Activated CD8-positive, alpha-beta memory T cell treated with anti-CD3 and anti-CD28 coated beads for 48 hours (primary cell): Measurements from ENCODE around the gene TRIML2.

Source experiments
- DNase-seq, 3 experiments: peaks; one replicate each; pipeline ENCODE4 v3.0.0-alpha.2; 2020; ENCODE audit warnings: low read depth in 2 of 3, low spot score in 2 of 3

Gene TRIML2

GRCh38 chr4:188109157-188109755, at the start of gene TRIML2:
TRIML2 (minus strand) TSS chr4:188109603; CDS start chr4:188105368, 4,235 bp downstream.
- DNase-seq: no peak

- no peak for DNase-seq
Measured at GRCh38 chr4:188158336-188158735, 48.9 kb upstream of the TRIML2 start.

- DNase-seq: no peak
Measured at GRCh38 chr4:188154668-188155405, 45.4 kb upstream of the TRIML2 start.

GRCh38 chr4:188147776-188148175, 38.4 kb upstream of the TRIML2 start:
- no peak for DNase-seq

GRCh38 chr4:188147176-188147575, 37.8 kb upstream of the TRIML2 start:
- DNase-seq: no peak

- no peak for DNase-seq
Measured at GRCh38 chr4:188146618-188147017, 37.2 kb upstream of the TRIML2 start.

- no peak for DNase-seq
Measured at GRCh38 chr4:188145601-188146000, 36.2 kb upstream of the TRIML2 start.

GRCh38 chr4:188143731-188144130, 34.3 kb upstream of the TRIML2 start:
- no peak for DNase-seq

GRCh38 chr4:188139671-188140070, 30.3 kb upstream of the TRIML2 start:
- DNase-seq: no peak

GRCh38 chr4:188139141-188139540, 29.7 kb upstream of the TRIML2 start, which contains the start of gene TRIML1:
TRIML1 (plus strand) TSS chr4:188139441; CDS start chr4:188139559, 118 bp downstream.
- DNase-seq: no peak

GRCh38 chr4:188138227-188138626, 28.8 kb upstream of the TRIML2 start:
- no peak for DNase-seq

- DNase-seq: no peak
Measured at GRCh38 chr4:188132232-188132631, 22.8 kb upstream of the TRIML2 start.

- no peak for DNase-seq
Measured at GRCh38 chr4:188130355-188130754, 21.0 kb upstream of the TRIML2 start.

- no peak for DNase-seq
Measured at GRCh38 chr4:188127214-188127874, 17.9 kb upstream of the TRIML2 start.

- no peak for DNase-seq
Measured at GRCh38 chr4:188121530-188121929, 12.1 kb upstream of the TRIML2 start.

GRCh38 chr4:188117631-188118324, 8.4 kb upstream of the TRIML2 start:
- no peak for DNase-seq

- no peak for DNase-seq
Measured at GRCh38 chr4:188113156-188113555, 3.8 kb upstream of the TRIML2 start.

GRCh38 chr4:188111955-188112354, 2.6 kb upstream of the TRIML2 start:
- no peak for DNase-seq

- DNase-seq: no peak
Measured at GRCh38 chr4:188110741-188111471, 1.5 kb upstream of the TRIML2 start.

GRCh38 chr4:188110036-188110435, 633 bp upstream of the TRIML2 start:
- no peak for DNase-seq
